ENCODE results near the gene LRPAP1. TPM values are rescaled to one million over a fixed set of nuclear protein-coding genes. Genes with fewer than 3 reads are reported as not detected.

LRPAP1 gene
- total RNA-seq, 1 donor from 2014 or later, result 92.2 TPM

DNA sequence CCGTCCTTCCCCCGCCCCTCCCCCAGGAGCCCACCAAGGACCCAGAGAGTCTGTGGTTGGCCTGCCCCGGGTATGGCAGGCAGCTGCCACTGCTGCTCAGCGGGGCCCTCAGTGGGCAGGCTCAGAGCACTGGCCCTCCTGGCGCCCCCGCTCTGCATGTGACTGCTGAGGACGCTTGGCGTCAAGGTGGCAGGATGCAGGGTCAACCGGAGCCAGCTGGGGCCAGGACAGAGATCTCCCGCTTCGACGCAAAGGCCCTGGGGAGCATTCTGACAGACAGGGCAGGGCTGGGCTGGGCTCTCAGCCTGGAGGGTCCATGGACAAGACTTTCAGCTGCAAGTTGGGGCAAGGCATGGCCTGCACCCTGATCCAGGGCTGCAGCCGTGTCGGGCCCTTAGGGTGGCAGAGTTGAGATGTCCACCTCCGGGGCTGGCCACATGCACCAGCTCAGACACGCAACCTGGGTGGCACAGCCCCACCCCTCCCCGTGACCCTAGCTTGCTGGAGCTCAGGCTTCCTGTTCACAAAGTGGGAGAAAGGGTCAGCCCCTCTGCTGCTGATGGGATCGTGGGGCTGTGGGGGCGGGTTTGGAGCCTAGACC lies 30.3 kb downstream of the LRPAP1 start:
- TF ChIP-seq, protein P1, sequence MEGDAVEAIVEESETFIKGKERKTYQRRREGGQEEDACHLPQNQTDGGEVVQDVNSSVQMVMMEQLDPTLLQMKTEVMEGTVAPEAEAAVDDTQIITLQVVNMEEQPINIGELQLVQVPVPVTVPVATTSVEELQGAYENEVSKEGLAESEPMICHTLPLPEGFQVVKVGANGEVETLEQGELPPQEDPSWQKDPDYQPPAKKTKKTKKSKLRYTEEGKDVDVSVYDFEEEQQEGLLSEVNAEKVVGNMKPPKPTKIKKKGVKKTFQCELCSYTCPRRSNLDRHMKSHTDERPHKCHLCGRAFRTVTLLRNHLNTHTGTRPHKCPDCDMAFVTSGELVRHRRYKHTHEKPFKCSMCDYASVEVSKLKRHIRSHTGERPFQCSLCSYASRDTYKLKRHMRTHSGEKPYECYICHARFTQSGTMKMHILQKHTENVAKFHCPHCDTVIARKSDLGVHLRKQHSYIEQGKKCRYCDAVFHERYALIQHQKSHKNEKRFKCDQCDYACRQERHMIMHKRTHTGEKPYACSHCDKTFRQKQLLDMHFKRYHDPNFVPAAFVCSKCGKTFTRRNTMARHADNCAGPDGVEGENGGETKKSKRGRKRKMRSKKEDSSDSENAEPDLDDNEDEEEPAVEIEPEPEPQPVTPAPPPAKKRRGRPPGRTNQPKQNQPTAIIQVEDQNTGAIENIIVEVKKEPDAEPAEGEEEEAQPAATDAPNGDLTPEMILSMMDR (IDR thresholded peaks at IDR 0.05; ENCODE audit: unreplicated experiment), result no peak
- H3K36me3 Mint-ChIP-seq (ENCODE audit: low read depth, unreplicated experiment), result peaks cover 13% of the 10 kb centered on the region
- H3K27ac Mint-ChIP-seq (ENCODE audit: unreplicated experiment), result no peak overlapping the region
- H3K9me3 Mint-ChIP-seq (ENCODE audit: unreplicated experiment), result no peaks in the 10 kb centered on the region
- no peak for DNase-seq (ENCODE audit: low spot score)
- peaks cover 8% of the 10 kb centered on the region for H3K4me1 Mint-ChIP-seq (ENCODE audit: unreplicated experiment)
- H3K27me3 Mint-ChIP-seq (ENCODE audit: unreplicated experiment), result peaks cover 11% of the 10 kb centered on the region
- no peak overlapping the region for H3K4me3 Mint-ChIP-seq (ENCODE audit: unreplicated experiment)

DNA sequence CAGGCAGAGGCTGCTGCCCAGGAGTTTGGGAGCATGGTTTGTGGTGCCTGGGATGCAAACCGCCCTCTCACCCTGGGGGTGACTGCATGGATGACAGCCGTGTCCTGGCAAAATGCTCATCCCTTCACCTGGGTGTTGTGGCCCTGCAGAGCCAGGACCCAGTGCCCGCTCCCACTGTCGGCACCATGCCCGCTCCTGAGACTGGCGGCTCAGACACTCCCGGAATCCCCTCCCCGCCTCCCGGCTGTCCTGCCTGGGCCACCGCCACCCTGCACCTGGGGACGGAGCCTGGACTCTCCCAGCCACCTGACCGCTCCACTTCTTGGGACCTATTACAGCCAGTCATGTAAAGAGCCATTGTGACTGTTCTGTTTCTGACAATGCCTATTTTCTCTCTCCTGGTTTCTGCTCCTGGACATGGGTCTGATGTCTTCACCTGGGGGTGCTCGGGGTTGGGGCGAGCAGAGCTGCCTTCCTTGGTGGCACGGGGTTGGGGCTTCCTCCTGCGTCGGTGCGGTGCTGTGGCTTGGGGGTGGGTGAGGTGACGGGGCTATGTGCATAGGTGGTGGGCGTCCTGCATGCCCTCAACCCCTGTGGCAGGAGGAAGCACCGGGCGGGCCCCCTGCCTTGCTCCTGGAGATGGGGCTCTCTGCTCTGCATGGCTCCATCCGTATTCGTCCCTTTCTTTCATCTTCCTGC lies 30.9 kb downstream of the LRPAP1 start:
- Mint-ChIP-seq H3K27me3 (ENCODE audit: unreplicated experiment) (peaks cover 12% of the 10 kb centered on the region), H3K4me3 (ENCODE audit: unreplicated experiment) (no peak overlapping the region), H3K27ac (ENCODE audit: unreplicated experiment) (peak overlapping the region; percentile 24), H3K4me1 (ENCODE audit: unreplicated experiment) (peaks cover 8% of the 10 kb centered on the region), H3K9me3 (ENCODE audit: unreplicated experiment) (no peaks in the 10 kb centered on the region), H3K36me3 (ENCODE audit: low read depth, unreplicated experiment) (peaks cover 8% of the 10 kb centered on the region)
- TF ChIP-seq, protein P1 (IDR thresholded peaks at IDR 0.05; ENCODE audit: unreplicated experiment), result no peak
- DNase-seq (ENCODE audit: low spot score), result no peak

DNA sequence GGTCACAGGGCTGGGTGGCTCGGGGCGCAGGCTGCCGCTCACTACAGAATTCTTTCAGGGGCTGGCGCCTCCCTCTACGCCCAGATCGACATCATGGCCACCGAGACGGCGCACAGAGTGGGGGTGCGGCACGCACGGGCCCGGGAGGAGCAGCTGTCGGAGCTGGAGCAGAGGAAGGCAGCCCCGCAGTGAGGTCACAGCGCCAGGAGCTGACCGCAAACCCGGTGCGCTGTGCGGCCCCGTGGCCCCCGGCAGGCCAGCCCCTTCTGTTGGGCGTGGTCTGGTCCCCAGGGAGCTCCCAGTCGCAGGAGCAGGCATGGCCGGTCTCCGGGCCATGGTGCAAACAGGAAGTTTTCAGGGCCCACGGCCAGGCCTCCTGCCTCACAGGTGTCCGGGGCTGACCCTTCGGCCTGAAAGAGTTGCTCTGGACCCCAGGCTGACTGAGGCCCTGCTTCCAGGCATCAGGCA lies 31.6 kb downstream of the LRPAP1 start:
- Mint-ChIP-seq H3K27ac (ENCODE audit: unreplicated experiment) (no peak overlapping the region), H3K27me3 (ENCODE audit: unreplicated experiment) (peaks cover 12% of the 10 kb centered on the region), H3K9me3 (ENCODE audit: unreplicated experiment) (no peaks in the 10 kb centered on the region), H3K4me3 (ENCODE audit: unreplicated experiment) (no peak overlapping the region), H3K36me3 (ENCODE audit: low read depth, unreplicated experiment) (peaks cover 8% of the 10 kb centered on the region), H3K4me1 (ENCODE audit: unreplicated experiment) (peaks cover 8% of the 10 kb centered on the region)
- TF ChIP-seq, protein P1 (IDR thresholded peaks at IDR 0.05; ENCODE audit: unreplicated experiment), result no peak
- DNase-seq (ENCODE audit: low spot score), result no peak

DNA sequence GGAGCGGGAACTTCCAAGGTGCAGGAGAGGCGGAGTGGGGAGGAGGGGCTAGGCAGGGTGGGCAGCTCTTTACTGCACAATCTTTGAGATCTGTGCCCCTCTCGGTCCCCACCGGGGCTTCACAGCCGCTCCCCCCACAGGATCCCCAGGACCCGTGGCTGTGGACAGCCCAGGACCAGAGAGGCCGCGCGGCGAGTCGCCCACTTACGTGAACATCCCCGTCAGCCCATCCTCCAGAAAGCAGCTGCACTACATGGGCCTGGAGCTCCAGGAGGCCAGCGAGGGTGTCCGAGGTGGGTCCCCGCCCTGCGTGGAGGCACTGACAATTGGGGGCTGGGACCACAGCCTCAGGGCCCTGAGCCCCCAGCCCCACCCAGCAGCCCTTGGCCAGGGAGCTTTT lies 32.1 kb downstream of the LRPAP1 start:
- Mint-ChIP-seq H3K4me1 (ENCODE audit: unreplicated experiment) (peaks cover 8% of the 10 kb centered on the region), H3K9me3 (ENCODE audit: unreplicated experiment) (no peaks in the 10 kb centered on the region), H3K36me3 (ENCODE audit: low read depth, unreplicated experiment) (peaks cover 8% of the 10 kb centered on the region), H3K4me3 (ENCODE audit: unreplicated experiment) (no peak overlapping the region), H3K27ac (ENCODE audit: unreplicated experiment) (no peak overlapping the region), H3K27me3 (ENCODE audit: unreplicated experiment) (peaks cover 12% of the 10 kb centered on the region)
- TF ChIP-seq, protein P1 (IDR thresholded peaks at IDR 0.05; ENCODE audit: unreplicated experiment), result no peak
- no peak for DNase-seq (ENCODE audit: low spot score)

DNA sequence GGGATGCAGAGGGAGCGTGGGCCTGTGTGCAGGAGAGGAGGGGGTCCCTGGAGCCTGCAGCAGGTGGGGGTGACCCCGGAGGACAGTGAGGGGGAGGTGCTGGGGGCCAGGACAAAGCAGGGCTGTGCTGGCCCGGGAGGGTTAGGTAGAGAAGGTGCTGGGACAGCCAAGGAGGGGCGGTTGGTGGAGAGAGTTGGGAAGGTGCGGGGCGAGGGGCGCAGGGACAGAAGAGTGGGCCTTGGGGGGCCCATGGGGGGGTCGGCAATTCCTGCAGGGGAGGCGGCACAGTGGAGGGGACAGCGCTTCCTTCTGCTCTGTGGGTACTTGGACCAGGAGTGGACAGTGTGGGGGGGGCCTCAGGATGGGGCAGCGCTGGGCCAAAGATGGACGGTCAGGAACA lies 32.5 kb downstream of the LRPAP1 start:
- TF ChIP-seq, protein P1 (IDR thresholded peaks at IDR 0.05; ENCODE audit: unreplicated experiment), result no peak
- peaks cover 12% of the 10 kb centered on the region for H3K27me3 Mint-ChIP-seq (ENCODE audit: unreplicated experiment)

More for the DNA sequence above, 32.5 kb downstream of the LRPAP1 start:
- Mint-ChIP-seq H3K36me3 (ENCODE audit: low read depth, unreplicated experiment) (peaks cover 7% of the 10 kb centered on the region), H3K9me3 (ENCODE audit: unreplicated experiment) (no peaks in the 10 kb centered on the region), H3K4me3 (ENCODE audit: unreplicated experiment) (no peak overlapping the region), H3K4me1 (ENCODE audit: unreplicated experiment) (peaks cover 8% of the 10 kb centered on the region), H3K27ac (ENCODE audit: unreplicated experiment) (no peak overlapping the region)
- no peak for DNase-seq (ENCODE audit: low spot score)
